Dermis microvascular lymphatic vessel endothelial cell (primary cell): ENCODE data around the gene BAZ1B. TPM values are rescaled to one million over a fixed set of nuclear protein-coding genes. Genes with fewer than 3 reads are reported as not detected.
"Not testable (repeated sequence)": the region's sequence is repeated elsewhere in the genome, so short reads cannot be mapped to it uniquely, and the experiment has no call there.

Source experiments
- DNase-seq, 2 donors: peaks; one replicate each; pipeline versions ENCODE4 v3.0.0 to v3.0.0-alpha.2; 2010; ENCODE audit warnings: low read depth in 2 of 2
- total RNA-seq: library from RNA; depleted of rRNA; stranded (reverse); fragments of >200 nt; gene quantifications from 2 replicates; pipeline ENCODE4 v1.2.1, GENCODE V29; 2014

The BAZ1B gene
- total RNA-seq, 1 donor from 2014 or later, result 37.2 TPM

GRCh38 chr7:73544678-73545077 lies 22.6 kb upstream of the BAZ1B start:
- no peak for DNase-seq

- no peak for DNase-seq
Measured at GRCh38 chr7:73541722-73542121, 19.6 kb upstream of the BAZ1B start.

GRCh38 chr7:73539709-73540108 lies 17.6 kb upstream of the BAZ1B start:
- DNase-seq, result no peak

GRCh38 chr7:73538510-73538909 lies 16.4 kb upstream of the BAZ1B start:
- not testable (repeated sequence) for DNase-seq

- no peak for DNase-seq
Measured at GRCh38 chr7:73537051-73537450, 15.0 kb upstream of the BAZ1B start.

GRCh38 chr7:73536479-73536878 lies 14.4 kb upstream of the BAZ1B start:
- no peak for DNase-seq

GRCh38 chr7:73535918-73536317 lies 13.8 kb upstream of the BAZ1B start:
- DNase-seq, result not testable (repeated sequence)

GRCh38 chr7:73533742-73534141 lies 11.6 kb upstream of the BAZ1B start:
- DNase-seq, result no peak

- DNase-seq, result no peak
Measured at GRCh38 chr7:73532224-73532623, 10.1 kb upstream of the BAZ1B start.

GRCh38 chr7:73530800-73531199 lies 8.7 kb upstream of the BAZ1B start:
- no peak for DNase-seq

- DNase-seq, result peak; percentile 38 to 50
Measured at GRCh38 chr7:73526896-73527821, 5.1 kb upstream of the BAZ1B start.

- not testable (repeated sequence) for DNase-seq
Measured at GRCh38 chr7:73526158-73526494, 4.0 kb upstream of the BAZ1B start.

GRCh38 chr7:73521636-73522104 lies 423 bp downstream of the BAZ1B start:
- DNase-seq, result no peak

GRCh38 chr7:73520673-73521635 lies 1.1 kb downstream of the BAZ1B start:
- peak in 1 of 2 donors; percentile 9 for DNase-seq

- peak in 1 of 2 donors; percentile 5 for DNase-seq
Measured at GRCh38 chr7:73519867-73520672, 2.0 kb downstream of the BAZ1B start.

GRCh38 chr7:73518470-73518869 lies 3.6 kb downstream of the BAZ1B start:
- no peak for DNase-seq

- DNase-seq, result no peak
Measured at GRCh38 chr7:73517241-73517995, 4.7 kb downstream of the BAZ1B start.

GRCh38 chr7:73515178-73515577 lies 6.9 kb downstream of the BAZ1B start:
- no peak for DNase-seq

- DNase-seq, result no peak
Measured at GRCh38 chr7:73512018-73512780, 9.9 kb downstream of the BAZ1B start.

- DNase-seq, result no peak
Measured at GRCh38 chr7:73509463-73509862, 12.6 kb downstream of the BAZ1B start.
